SK-N-SH (cell line): ENCODE data around the gene SNURF. TPM values are rescaled to one million over a fixed set of nuclear protein-coding genes. Genes with fewer than 3 reads are reported as not detected.
A peak's percentile ranks its signal among the peaks of the same experiment; 100 is the strongest.

Experiments used
- CTCF ChIA-PET: fragments of 300-600, 350-600 bp; formaldehyde crosslinking; extraction: SDS; loops from one replicate; lab custom pipeline; 2021; lab: Yijun Ruan, JAX
- POLR2A ChIA-PET: fragments of 350-600 bp; sonication (Branson Sonifier 250); formaldehyde crosslinking; extraction: SDS; loops from one replicate; lab custom pipeline; 2020; ENCODE audit warnings: antibody characterized with exemption, inconsistent platforms; lab: Yijun Ruan, JAX
- DNase-seq: peaks from one replicate; pipeline ENCODE4 v3.0.0; 2012
- H2AFZ ChIP-seq: fragments of 200-600 bp; sonication (generic); 2 replicates; pipeline ENCODE4 v1.8.1; 2016; ENCODE audit warnings: antibody characterized with exemption, mild to moderate bottlenecking, low read depth
- H3F3A ChIP-seq: fragments of 200-600 bp; sonication (generic); replicated peaks from 2 replicates; pipeline ENCODE3; 2016; ENCODE audit warnings: antibody characterized with exemption, mild to moderate bottlenecking; ENCODE audit not compliant: insufficient read depth
- H3K27ac ChIP-seq, 2 experiments: fragments of 200-500 bp in 1 of 2; fragments of 200-600 bp in 1 of 2; sonication (Bioruptor generic) in 1 of 2; sonication (generic), shearing (Covaris generic) in 1 of 2; 2 replicates each; pipeline versions ENCODE4 v1.5.1 to v1.6.1; 2014 to 2016; ENCODE audit warnings: low read depth in 2 of 2, inconsistent platforms in 1 of 2, low read length in 1 of 2, mild to moderate bottlenecking in 1 of 2, mixed read lengths in 1 of 2
- H3K27me3 ChIP-seq: fragments of 200-600 bp; sonication (generic), shearing (Covaris generic); 2 replicates; pipeline ENCODE4 v1.6.1; 2016; ENCODE audit warnings: mixed run types; ENCODE audit not compliant: insufficient read depth
- H3K36me3 ChIP-seq, 2 experiments: fragments of 200-500 bp in 1 of 2; fragments of 200-600 bp in 1 of 2; sonication (Bioruptor generic) in 1 of 2; sonication (generic) in 1 of 2; replicated peaks in 1 of 2; 2 replicates each; pipeline versions ENCODE3 to v1.5.1; 2014 to 2016; ENCODE audit warnings: low read length in 1 of 2, mild to moderate bottlenecking in 1 of 2; ENCODE audit not compliant: insufficient read depth in 2 of 2, control insufficient read depth in 1 of 2
- H3K4me1 ChIP-seq, 2 experiments: fragments of 200-500 bp in 1 of 2; fragments of 200-600 bp in 1 of 2; sonication (Bioruptor generic) in 1 of 2; sonication (generic), shearing (Covaris generic) in 1 of 2; 2 replicates each; pipeline versions ENCODE4 v1.5.1 to v1.6.1; 2014 to 2016; ENCODE audit warnings: low read depth in 1 of 2, low read length in 1 of 2, mixed run types in 1 of 2; ENCODE audit not compliant: insufficient read depth in 2 of 2, control insufficient read depth in 1 of 2
- H3K4me2 ChIP-seq: fragments of 200-600 bp; sonication (generic), shearing (Covaris generic); 2 replicates; pipeline ENCODE4 v1.6.1; 2017; ENCODE audit warnings: mixed run types
- H3K4me3 ChIP-seq, 2 experiments: fragments of 200-500 bp in 1 of 2; fragments of 200-600 bp in 1 of 2; sonication (Bioruptor generic) in 1 of 2; sonication (generic), shearing (Covaris generic) in 1 of 2; 2 replicates each; pipeline versions ENCODE4 v1.5.1 to v1.8.1; 2014 to 2016; ENCODE audit warnings: low read depth in 2 of 2, inconsistent platforms in 1 of 2, low read length in 1 of 2, mild to moderate bottlenecking in 1 of 2, mixed read lengths in 1 of 2, moderate library complexity in 1 of 2
- H3K79me2 ChIP-seq: fragments of 200-600 bp; sonication (generic); 2 replicates; pipeline ENCODE4 v1.8.1; 2017; ENCODE audit warnings: mild to moderate bottlenecking; ENCODE audit not compliant: insufficient read depth
- H3K9ac ChIP-seq: fragments of 200-600 bp; sonication (generic); 2 replicates; pipeline ENCODE4 v1.6.1; 2017; ENCODE audit warnings: mixed run types
- H3K9me2 ChIP-seq: fragments of 200-600 bp; sonication (generic); 2 replicates; pipeline ENCODE4 v1.6.1; 2017; ENCODE audit warnings: mixed run types
- H3K9me3 ChIP-seq: fragments of 200-600 bp; sonication (generic); 2 replicates; pipeline ENCODE4 v1.6.1; 2017; ENCODE audit warnings: mixed run types, mild to moderate bottlenecking, moderate library complexity
- H4K20me1 ChIP-seq: fragments of 200-600 bp; sonication (generic); 2 replicates; pipeline ENCODE4 v1.6.1; 2017; ENCODE audit warnings: mild to moderate bottlenecking, mixed run types; ENCODE audit not compliant: insufficient read depth
- CHD2 ChIP-seq: fragments of 150-350 bp; IDR thresholded peaks from 2 replicates; pipeline ENCODE4 v1.6.1; 2018; ENCODE audit warnings: low read length; ENCODE audit not compliant: partially characterized antibody
- EZH2phosphoT487 ChIP-seq: fragments of 200-600 bp; sonication (generic); IDR thresholded peaks from 2 replicates; pipeline ENCODE4 v1.6.1; 2017; ENCODE audit warnings: low read depth, mixed run types, mild to moderate bottlenecking, antibody characterized with exemption, moderate library complexity, borderline replicate concordance
- FOXJ3 ChIP-seq: sonication (generic); formaldehyde crosslinking; IDR thresholded peaks from 2 replicates; pipeline ENCODE4 v1.5.1; 2020; ENCODE audit warnings: mild to moderate bottlenecking, missing genetic modification reagents
- GABPA ChIP-seq: IDR thresholded peaks from 2 replicates; pipeline ENCODE4 v1.4.0; 2012; ENCODE audit warnings: low read depth, mild to moderate bottlenecking
- MEF2A ChIP-seq: IDR thresholded peaks from 2 replicates; pipeline ENCODE4 v1.4.0; 2012; ENCODE audit warnings: low read depth, borderline replicate concordance
- MXI1 ChIP-seq: IDR thresholded peaks from 2 replicates; pipeline ENCODE4 v1.6.1; 2012; ENCODE audit warnings: mild to moderate bottlenecking, low read depth, low read length, improper control_type of control experiment
- NFIC ChIP-seq: IDR thresholded peaks from 2 replicates; pipeline ENCODE4 v1.4.0; 2012; ENCODE audit warnings: borderline replicate concordance
- NRF1 ChIP-seq: IDR thresholded peaks from 2 replicates; pipeline ENCODE4 v1.6.1; 2012; ENCODE audit warnings: low read depth, mild to moderate bottlenecking, low read length
- RFX5 ChIP-seq: IDR thresholded peaks from 2 replicates; pipeline ENCODE4 v1.6.1; 2012; ENCODE audit warnings: mild to moderate bottlenecking, improper control_type of control experiment, low read length
- WGBS: methylation state at CpG from one replicate; pipeline ENCODE4 v1.1.6; 2017; ENCODE audit warnings: low lambda C conversion rate; 5-methylcytosine and 5-hydroxymethylcytosine counted together
- polyA plus RNA-seq, 3 experiments: library from polyadenylated mRNA; depleted of rRNA; stranded (reverse); fragments of >200 nt; gene quantifications; 2 replicates each; pipeline ENCODE4 v1.2.3, GENCODE V29; 2012
- TF ChIP-seq, protein P1 (sequence below): fragments of 150-350 bp; IDR thresholded peaks from 2 replicates; pipeline ENCODE4 v1.6.1; 2016; ENCODE audit warnings: mild to moderate bottlenecking, low read depth, low read length
- TF ChIP-seq, protein P2 (sequence below): IDR thresholded peaks from 2 replicates; pipeline ENCODE4 v1.4.0; 2012; ENCODE audit warnings: low read depth, borderline replicate concordance

SNURF gene
- polyA plus RNA-seq, 1 of the 3 experiments (the other 2 are of a cell fraction), result 16.0 TPM

GRCh38 chr15:24948495-24948894, 6.3 kb upstream of the SNURF start:
- Histone ChIP-seq H3F3A (peaks cover 5% of the 10 kb centered on the region), H4K20me1 (no peaks in the 10 kb centered on the region), H3K27me3 (no peaks in the 10 kb centered on the region), H2AFZ (no peak overlapping the region), H3K9me2 (no peaks in the 10 kb centered on the region), H3K4me3 (no peak overlapping the region), H3K36me3 (no peaks in the 10 kb centered on the region), H3K4me1 (no peaks in the 10 kb centered on the region), H3K4me2 (no peak overlapping the region), H3K9ac (no peak overlapping the region), H3K9me3 (no peaks in the 10 kb centered on the region), H3K27ac (no peak overlapping the region), H3K79me2 (no peaks in the 10 kb centered on the region)
- POLR2A ChIA-PET, result no interaction called here
- DNase-seq, result no peak
- whole genome bisulfite sequencing, result 30% methylated on average over 3 of the region's 3 CpGs
- TF ChIP-seq FOXJ3 (CRISPR knock-in tag), result no peak
- TF ChIP-seq EZH2phosphoT487, result no peak
- CTCF ChIA-PET, result no interaction called here

GRCh38 chr15:24955531-24955921, 739 bp downstream of the SNURF start:
- peaks cover 54% of the 10 kb centered on the region for H3K79me2 ChIP-seq
- peaks cover 10% of the 10 kb centered on the region; the same call in 1 of the 2 replicates for H4K20me1 ChIP-seq
- CTCF ChIA-PET, result no interaction called here
- peak overlapping the region; percentile 70 to 73 for H3K4me3 ChIP-seq
- H3K36me3 ChIP-seq, result peaks cover 0 to 9% of the 10 kb centered on the region in 2 experiments
- peaks cover 0 to 3% of the 10 kb centered on the region in 2 experiments; a peak in 2 of 4 replicates for H3K4me1 ChIP-seq
- H3K9me3 ChIP-seq, result no peaks in the 10 kb centered on the region
- H3K9me2 ChIP-seq, result no peaks in the 10 kb centered on the region
- peak overlapping the region; percentile 84; the same call in 1 of the 2 replicates for H2AFZ ChIP-seq
- POLR2A ChIA-PET, result interaction anchor here (0.6 kb wide), 1 partner anchor 12 kb away, joined by 8 read pairs; no protein-coding TSS in a partner anchor
- WGBS, result 63% methylated on average over 24 of the region's 31 CpGs
- peak overlapping the region; percentile 78 to 96 for H3K27ac ChIP-seq
- H3F3A ChIP-seq, result peaks cover 4% of the 10 kb centered on the region
- TF ChIP-seq CHD2 (no peak), MEF2A (no peak), NRF1 (no peak), NFIC (no peak), GABPA (no peak), MXI1 (no peak; the same call in 1 of the 2 replicates), RFX5 (no peak)
- TF ChIP-seq, protein P1, sequence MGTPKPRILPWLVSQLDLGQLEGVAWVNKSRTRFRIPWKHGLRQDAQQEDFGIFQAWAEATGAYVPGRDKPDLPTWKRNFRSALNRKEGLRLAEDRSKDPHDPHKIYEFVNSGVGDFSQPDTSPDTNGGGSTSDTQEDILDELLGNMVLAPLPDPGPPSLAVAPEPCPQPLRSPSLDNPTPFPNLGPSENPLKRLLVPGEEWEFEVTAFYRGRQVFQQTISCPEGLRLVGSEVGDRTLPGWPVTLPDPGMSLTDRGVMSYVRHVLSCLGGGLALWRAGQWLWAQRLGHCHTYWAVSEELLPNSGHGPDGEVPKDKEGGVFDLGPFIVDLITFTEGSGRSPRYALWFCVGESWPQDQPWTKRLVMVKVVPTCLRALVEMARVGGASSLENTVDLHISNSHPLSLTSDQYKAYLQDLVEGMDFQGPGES, result no peak
- TF ChIP-seq, protein P2, sequence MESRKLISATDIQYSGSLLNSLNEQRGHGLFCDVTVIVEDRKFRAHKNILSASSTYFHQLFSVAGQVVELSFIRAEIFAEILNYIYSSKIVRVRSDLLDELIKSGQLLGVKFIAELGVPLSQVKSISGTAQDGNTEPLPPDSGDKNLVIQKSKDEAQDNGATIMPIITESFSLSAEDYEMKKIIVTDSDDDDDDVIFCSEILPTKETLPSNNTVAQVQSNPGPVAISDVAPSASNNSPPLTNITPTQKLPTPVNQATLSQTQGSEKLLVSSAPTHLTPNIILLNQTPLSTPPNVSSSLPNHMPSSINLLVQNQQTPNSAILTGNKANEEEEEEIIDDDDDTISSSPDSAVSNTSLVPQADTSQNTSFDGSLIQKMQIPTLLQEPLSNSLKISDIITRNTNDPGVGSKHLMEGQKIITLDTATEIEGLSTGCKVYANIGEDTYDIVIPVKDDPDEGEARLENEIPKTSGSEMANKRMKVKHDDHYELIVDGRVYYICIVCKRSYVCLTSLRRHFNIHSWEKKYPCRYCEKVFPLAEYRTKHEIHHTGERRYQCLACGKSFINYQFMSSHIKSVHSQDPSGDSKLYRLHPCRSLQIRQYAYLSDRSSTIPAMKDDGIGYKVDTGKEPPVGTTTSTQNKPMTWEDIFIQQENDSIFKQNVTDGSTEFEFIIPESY, result no peak
- TF ChIP-seq, all 33 proteins: peak for 0
- no peaks in the 10 kb centered on the region for H3K27me3 ChIP-seq
- DNase-seq, result peak; percentile 32
- H3K4me2 ChIP-seq, result peak overlapping the region; percentile 68
- peak overlapping the region; percentile 76 for H3K9ac ChIP-seq
